NCI-H82 treated with DMSO at 0.1 percent for 48 hours (cell line): ENCODE results near the gene PLAAT5.

ENCODE experiments used
- DNase-seq: peaks from one replicate; lab custom pipeline; 2025; ENCODE audit not compliant: unreplicated experiment; lab: John Stamatoyannopoulos, UW

PLAAT5 gene

DNA sequence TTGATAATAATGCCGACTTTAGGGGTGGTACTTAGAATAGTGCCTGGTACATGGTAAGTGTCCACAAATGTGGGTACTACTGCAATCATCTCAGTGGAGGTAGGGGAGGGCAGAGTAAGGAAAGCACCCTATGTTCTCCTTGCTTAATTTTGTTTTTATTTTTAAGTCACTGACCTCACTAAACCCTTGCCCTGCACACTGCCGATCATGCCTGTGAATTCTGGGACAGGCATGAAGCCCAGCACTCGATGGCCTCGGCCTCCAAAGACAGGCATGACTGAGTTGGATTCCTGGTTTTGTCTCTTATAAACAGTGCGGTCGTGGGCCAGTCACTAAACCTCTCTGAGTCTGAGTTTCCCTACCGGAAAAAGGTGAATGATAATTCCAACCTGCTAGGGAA, 21.8 kb upstream of the PLAAT5 start:
- DNase-seq, result no peak

DNA sequence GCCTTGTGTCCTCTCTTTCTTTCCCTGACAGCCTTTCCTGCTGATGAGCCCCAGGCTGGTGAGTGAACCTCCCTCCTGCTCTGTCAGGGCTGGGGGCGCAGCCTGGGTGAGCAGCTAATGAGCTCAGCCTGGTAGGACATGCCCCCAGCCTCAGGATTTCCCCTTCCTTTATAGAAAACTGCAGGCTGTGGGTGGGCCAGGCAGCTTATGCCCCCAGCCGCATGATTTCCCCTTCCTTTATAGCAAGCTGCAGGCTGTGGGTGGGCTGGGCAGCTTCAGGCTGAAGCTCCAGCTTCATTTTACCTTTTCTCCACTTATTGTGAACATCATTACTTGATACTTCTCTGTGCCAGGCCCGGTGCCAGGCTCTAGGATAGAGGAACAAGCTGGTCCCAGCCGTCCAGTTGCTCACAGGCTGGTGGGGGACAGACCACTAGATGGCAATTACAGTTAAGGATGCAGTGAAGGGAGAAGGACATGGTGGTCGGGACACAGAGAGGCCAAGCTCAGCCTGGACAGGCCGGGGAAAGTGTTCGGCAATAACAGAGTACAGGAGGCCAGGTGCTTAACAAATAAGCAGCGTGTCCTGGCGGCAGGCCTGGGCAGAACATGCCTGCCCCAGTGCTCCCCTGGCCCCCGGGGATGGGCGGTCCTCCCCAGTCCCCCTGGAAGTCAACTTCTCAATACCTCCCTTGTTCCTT, 20.2 kb upstream of the PLAAT5 start:
- no peak for DNase-seq

DNA sequence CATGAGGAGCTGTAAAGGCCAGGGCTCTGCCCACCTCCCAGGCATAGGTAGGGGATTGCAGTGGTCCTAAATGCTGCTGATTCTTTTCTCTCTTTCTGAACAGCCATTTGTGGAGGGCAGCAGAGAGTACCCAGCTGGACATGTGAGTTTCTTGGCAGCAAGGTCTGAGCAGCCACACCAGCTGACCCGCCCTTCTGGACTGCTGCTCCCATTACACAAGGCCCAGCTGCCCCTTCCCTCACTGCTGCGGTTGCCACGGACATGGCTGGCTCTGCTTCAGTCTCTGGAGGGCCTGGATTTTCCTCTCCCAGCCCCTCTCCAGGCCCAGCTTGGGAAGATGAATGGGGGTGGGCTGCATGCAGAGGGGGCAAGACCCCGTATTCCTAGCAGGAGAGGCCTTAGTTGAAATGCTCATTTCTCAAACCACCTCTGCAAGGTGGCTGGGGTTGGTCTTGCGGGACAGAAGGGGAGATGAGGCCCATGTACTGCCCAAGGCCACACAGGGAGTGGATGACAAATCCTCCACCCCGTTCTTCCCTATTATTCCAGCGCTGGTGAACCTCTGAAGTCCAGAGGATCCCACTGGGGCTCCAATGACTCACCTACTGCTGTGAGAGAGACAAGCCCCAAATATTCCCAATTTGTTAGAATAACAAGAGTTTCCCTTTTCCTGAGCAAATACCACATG, 19.5 kb upstream of the PLAAT5 start:
- DNase-seq, result no peak

DNA sequence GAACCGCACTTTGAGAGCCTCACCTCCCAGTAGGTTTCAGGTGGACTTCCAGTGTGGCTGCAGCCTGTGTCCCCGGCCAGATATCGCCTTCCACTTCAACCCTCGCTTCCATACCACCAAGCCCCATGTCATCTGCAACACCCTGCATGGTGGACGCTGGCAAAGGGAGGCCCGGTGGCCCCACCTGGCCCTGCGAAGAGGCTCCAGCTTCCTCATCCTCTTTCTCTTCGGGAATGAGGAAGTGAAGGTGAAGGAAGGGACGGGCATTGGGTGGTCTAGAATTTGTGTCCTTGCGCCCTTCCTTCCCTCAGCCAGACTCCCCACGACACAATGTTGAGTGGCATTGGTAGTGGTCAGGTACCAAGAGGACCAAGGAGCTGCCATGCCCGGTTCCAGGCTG, 17.8 kb upstream of the PLAAT5 start:
- no peak for DNase-seq

DNA sequence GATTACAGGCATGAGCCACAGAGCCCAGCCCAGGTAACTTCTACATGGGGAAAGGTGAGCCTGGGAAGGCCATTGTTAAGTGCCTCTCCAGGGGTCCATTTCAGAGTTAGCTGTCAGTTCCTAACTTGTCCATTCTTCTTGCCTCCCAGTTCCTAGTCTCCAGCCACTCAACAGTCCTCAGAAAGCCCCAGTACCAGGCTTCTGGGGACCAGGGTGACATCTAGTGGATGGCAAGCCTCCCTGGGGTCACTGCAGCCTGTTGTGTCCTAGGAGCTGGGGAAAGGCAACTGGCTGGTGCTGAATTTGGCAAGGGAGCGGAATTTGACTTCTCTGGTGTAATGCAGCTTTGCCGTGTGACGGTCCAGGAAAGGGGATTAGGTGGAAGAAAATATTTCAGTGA, 17.0 kb upstream of the PLAAT5 start:
- no peak for DNase-seq

DNA sequence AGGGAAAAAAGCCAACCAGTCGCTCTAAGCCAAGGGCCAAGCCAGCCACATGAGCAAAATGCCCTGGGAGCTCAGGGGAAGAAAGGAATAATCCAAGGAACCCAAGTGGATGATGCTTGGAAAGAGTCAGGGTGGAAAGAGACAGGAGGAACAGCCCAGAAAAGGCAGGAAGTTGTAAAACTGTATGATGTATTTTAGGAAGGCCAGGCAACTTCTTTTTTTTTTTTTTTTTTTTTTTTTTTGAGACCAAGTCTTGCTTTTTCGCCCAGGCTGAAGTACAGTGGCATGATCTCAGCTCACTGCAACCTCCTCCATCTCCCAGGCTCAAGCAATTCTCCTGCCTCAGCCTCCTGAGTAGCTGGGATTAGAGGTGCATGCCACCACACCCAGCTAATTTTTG, 16.5 kb upstream of the PLAAT5 start:
- DNase-seq, result no peak

DNA sequence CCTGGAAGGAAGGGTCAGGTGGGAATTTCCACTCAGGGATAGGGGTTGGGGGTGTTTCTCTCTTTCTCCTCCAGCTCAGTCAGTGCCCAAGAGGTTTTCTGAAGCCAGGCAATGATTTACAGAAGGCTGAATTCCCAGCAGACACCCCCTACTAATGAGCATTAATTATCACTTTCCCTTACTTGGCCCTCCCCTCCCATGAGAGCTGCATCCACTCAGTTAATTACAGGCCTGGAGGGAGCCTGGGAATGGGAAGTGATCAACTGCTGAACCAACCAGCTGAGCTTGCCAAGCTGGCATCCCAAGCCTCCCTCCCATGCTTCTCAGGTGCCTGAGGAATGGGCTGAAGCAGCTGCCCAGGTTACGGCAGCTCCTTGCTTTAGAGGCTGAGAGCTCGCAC, 15.9 kb upstream of the PLAAT5 start:
- DNase-seq, result no peak

DNA sequence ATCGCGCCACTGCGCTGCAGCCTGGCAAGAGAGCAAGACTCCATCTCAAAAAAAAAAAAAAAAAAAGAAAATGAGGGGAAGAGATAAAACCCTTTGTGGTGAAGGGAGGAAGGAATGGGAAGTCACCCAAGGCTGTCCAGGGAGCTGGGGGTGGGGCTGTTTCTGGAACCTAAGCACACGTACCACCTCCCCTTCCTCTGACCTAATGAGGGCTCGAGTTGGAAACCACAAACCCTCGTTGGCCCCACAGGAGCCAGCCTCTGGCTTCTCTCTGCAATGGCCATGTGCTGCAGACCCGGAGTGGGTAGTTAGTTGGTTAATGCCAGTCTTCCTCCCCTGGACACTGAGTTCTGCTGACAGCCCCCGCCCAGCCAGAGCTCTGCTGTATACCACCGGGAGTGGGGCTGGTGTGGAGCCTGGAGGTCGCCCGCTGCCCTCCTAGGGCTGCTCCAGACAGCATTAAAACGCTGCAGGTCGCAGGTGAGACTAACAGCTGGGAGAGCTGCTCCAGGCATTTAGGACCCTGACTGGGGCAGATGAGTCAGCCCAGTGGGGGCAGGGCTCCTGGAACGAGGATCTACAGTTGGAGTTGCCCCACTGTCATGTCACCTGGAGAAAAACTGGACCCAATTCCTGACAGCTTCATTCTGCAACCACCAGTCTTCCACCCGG, 15.0 kb upstream of the PLAAT5 start, which contains the start of gene LGALS12:
Gene LGALS12 (plus strand): TSS at position 228 of the 672 bp plus-strand sequence. CDS start 375 bp downstream, at position 603.
- DNase-seq, result no peak

DNA sequence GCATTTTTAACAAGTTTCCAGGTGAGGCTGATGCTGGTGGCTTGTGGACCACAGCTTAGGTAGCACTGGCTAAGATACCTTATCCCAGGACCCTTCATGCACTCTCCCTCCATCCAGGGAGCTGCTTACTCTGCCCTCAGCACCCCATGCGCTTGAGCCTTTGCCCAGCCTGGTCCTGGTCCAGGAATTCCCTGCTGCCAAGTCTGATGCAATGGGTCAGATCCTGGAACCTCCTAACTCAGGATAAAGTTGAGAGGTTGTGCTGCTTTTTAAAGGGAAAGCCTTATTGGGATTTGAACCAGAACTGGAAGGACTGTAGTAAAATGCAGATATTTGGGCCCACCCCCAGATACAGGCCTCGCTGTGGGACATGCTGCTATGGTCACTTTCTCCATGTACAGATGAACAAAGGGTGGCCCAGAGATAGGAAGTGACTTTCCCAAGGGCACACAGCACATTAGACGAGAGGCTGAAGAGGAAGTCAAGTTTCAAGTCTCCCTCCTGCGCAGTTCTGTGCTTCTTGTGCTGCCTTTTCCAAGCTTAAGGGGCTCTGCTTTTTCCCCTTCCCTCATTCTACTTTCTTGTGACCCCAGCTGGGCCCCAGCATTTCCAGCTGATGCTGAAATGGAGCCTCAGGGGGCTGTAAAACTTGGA, 14.1 kb upstream of the PLAAT5 start:
- no peak for DNase-seq

DNA sequence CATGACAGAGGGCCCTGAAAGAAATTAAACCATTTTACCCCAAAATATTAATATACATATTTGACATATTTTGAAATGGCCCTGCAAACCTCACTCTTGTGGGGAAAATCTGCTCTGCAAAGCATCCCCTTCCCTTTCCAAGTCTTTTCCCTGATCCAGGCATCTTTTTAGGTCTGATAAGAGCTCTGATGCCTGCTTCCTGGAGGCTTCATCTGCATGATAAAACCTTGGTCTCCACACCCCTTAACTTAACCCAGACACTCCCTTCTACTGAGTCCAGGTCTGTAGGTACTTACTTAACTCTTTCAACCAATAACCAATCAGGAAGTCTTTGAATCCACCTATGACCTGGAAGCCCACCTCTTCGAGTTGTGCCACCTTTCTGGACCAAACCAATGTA, 13.1 kb upstream of the PLAAT5 start:
- DNase-seq, result no peak

DNA sequence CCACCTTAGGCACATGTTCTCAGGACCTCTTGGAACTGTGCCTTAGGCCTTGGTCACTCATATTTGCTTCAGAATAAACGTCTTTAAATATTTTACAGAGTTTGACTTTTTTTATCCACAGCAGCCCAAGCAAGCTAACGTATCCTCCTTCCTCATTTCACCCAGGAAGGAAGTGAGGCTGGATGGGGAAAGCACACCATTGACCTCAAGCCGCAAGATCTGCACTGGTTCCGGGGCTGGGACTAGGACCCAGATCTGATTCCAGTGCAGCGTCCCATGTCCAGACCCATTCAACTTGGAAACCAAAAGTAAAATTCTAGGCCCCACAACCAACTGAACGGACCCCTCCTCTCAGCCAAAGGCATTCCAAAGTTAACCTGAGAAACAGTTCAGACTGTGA, 12.5 kb upstream of the PLAAT5 start:
- DNase-seq, result no peak

DNA sequence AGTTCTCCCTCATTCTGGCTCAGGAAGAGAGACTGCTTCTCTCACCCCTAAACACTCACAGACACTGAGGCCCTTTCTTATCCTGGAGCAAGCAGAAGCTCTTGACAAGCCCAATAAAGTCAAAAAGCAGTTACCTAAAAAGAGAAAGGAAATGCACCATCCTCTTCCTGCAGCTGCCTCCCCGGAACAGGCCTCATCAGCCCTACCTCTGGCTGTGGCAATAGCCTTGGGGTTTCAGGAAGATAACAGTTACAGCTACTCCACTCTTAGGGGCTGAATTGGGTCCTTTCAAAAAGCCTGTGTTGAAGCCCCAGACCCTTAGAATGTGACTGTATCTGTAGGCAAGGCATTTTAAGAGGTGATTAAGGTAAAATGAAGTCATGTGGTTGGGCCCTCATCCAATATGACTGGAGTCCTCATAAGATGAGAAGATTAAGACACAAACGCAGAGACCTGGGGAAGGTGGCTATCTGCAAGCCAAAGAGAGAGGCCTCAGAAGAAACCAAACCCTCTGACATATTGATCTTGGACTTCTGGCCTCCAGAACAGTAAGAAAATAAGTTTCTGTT, 11.4 kb upstream of the PLAAT5 start:
- DNase-seq, result no peak

DNA sequence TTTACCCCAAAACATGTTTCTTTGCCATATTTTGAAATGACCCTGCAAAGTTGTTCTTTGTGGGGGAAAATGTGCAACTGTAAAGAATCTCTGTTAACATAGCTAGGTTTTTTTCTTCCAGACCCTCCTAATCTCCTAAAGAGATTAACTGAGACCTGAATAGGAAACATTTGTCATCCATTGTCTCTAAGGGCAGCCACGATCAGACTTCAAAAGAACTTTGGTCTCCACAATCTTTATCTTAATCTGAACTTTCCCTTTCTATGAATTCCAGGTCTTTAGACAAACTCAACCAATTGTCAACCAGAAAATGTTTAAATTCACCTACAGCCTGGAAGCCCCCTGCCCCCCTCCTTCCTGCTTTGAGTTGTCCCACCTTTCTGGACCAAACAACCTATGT, 10.3 kb upstream of the PLAAT5 start:
- DNase-seq, result peak; percentile 1

DNA sequence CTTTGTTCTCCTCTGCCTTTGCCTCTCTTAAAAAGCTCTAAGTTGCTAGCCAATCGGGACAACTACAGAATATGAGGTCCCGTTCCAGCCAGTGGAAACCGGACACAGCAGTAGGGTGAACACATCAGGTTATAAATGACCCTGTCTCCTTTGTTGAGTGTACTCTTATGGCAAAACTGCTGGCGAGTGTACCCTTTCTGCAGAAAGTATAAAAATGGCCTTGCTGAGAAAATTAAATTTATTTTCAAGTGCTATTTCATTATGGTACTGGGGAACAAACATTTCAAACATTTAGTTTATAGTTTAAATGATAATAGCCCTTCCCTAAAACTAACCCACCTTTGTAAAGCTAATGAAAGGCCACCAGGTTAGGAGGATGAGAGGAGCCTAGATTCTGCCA, 8.9 kb upstream of the PLAAT5 start:
- DNase-seq, result no peak

DNA sequence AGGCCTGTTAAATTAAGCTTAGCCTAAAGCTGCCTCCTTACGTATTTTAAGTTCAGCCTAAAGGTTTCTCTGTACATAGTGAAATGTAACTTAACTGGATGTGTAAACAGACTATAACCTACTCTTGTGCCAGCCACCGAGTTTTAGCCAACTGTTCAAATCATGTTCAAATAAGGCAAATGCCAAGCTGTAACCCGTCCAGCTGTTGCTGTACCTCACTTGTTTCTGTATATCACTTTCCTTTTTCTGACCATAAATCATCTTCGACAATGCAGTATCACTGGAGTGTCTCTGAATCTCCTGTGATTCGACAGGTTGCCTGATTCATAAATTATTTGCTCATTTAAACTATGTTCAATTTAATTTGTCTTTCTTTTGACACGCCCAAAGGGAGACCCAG, 4.0 kb upstream of the PLAAT5 start:
- no peak for DNase-seq

DNA sequence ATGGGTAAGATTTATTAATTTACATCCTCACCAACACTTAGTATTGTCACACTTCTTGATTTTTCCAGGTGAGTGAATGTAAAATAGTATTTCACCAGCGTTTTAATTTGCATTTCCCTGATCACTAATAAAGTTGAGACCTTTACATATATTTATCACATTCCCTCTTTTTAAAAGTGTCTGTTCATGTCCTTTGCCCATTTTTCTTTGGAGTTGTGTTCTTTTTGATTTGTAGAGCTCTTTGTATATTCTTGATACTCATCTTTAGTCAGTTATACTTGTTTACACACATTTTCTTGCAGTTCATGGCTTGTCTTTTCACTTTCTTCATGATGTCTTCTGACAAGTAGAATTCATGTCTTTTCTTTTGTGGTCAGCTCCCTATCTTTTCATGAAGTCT, 2.2 kb upstream of the PLAAT5 start:
- DNase-seq, result no peak

DNA sequence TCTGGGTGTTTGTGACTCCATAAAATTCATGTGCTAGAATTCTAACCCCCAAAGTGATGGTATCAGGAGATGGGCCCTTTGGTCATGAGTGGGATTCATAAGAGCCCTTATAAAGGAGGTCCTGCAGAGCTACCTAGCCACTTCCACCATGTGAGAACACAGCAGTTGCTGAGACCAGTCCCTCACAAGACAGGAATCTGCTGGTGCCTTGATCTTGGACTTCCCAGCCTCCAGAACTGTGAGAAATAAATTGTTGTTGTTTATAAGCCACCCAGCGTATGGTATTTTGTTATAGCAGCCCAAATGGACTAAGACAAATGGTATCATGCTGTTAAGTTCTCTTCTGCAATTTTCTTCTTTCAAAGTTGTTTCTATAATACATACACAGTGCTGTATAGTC, 1.5 kb upstream of the PLAAT5 start:
- DNase-seq, result no peak

DNA sequence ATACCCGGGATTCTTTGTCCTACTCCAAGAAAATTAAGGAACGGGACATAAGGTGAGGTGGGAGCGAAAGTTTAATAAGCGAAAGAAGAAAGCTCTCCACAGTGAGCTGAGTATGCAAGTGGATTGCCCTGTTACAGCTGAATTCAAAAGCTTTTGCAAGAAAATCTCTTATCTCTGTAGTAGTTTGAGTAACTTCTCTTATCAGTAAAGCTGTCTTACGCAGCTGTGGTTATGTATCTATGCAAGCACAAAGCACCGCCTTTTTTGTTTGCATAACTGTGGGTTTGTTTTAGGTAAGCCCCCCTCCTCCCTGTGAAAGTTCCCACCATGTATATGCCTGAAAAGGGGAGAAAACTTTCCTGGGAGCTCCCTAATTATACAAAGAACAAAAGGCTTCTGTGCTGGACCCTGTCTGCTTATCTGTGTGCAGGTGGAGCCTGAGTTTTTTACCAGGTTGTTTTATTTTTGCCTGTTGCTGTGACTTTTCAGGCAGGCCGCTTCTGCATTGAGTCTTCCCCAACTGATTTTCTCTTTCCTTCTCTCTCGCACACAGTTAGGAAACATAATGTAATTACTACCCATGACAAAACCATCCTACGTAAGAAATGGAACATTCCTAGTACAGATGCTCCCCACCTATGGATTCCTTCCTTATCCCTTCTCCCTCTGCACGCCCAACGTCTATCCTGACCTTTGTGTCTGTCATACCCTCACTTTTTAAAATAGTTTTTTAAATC, 837 bp upstream of the PLAAT5 start:
- no peak for DNase-seq

DNA sequence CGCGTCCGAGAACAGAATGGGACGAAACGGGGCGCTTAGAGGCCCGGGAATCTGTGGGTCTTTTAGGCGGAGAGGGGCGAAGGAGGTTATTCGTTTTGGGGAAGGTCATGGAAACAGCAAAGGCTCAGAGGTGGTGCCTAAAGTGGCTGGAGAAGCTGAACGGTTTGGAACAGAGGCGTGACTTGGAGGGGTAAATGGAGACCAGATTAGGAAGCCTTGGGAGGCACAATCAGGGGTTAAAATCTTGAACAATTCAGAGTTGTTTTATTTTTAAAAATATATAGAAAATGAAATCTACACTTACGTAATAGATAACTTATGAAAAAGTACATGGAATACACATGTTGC, 247 bp upstream of the PLAAT5 start:
- no peak for DNase-seq

DNA sequence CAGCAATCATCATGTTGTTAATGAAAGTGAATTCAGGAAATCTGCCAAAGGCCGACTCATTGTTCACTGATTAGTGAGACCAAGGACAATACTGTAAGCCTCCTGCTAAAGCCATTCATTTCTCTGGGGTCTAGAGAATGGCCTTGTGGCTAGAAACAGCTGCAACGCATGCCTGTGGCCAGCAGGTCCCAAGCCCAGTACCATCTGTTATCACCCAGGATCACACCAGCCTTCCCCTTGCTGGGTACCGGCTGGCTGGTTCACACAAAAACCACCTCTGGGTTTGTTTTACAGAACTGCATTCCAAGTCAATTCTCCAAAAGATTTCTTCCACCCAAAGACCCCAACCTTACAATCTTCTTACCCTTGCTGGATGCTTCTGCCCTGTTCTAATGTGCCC, 1.1 kb downstream of the PLAAT5 start:
- DNase-seq, result peak; percentile 3

DNA sequence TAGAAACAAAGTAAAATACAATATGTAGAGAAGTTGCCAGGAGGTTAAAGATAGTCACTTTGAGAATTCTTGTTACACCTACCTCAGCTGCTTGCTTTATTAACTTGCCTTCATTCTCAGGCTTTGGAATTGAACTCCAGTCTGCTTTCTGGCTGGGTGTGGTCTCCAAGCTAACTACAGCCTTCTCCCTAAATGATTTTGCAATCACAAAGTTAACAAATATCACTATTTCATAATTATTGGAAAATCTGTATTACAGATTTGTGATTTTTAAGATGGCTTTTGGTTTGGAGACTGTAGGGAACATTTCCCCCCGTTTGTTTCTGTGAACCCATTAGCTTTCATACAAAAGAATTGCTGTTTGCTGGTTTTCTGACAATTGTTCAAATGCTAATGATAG, 2.2 kb downstream of the PLAAT5 start:
- DNase-seq, result no peak
